ENCODE measurements around the gene PPP2R3C.
A peak's percentile ranks its signal among the peaks of the same experiment; 100 is the strongest.
"Not testable (repeated sequence)": the region's sequence is repeated elsewhere in the genome, so short reads cannot be mapped to it uniquely, and the experiment has no call there.

Gene PPP2R3C

DNA sequence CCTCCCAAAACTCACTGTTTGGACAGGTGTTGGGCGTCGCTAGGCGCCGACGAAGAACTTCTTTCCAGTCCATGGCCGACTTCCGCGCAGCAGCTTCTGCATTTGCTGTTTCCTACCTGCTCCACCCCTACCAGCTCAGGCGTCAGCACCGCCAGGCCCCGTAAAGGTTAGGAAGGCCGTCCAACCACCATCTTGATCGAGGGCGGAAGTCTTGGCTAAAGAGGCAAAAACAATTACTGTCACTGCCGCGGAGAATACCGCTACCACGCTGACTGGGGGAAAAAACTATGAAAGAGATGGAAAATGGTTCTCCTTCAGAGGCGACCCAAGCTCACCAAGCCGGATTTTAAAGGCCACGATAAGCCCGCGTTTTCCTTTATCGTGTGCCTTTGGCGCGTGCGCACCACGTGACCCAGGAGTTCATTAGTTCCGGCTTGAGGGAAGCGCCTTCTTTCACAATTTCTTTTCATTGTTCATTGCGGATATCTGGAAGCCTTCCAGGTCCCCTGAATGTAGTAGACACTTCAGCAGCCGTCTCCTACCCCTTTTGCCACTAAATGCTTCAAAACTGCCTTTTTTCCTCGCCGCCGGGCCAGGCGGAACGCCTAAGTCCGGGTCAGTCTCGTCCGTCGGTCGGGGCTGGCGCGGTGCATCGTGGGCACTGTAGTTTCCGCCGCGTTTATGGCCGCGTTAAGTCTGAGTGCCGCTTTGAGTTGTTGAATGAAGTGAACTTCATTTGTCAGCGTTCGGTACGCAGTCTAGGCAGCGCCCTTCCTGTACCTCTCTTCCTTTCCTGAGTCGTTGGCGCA lies at the start of gene PPP2R3C, which contains the start of gene PRORP:
Gene PPP2R3C, minus strand, starts transcription at position 104 of the 809 bp plus-strand sequence. Its CDS starts 31 bp downstream, at position 73.
Gene PRORP, plus strand, starts transcription at position 666 of the 809 bp plus-strand sequence. CDS start 694 bp downstream, outside the sequence.
- peak; percentile 85 for DNase-seq

DNA sequence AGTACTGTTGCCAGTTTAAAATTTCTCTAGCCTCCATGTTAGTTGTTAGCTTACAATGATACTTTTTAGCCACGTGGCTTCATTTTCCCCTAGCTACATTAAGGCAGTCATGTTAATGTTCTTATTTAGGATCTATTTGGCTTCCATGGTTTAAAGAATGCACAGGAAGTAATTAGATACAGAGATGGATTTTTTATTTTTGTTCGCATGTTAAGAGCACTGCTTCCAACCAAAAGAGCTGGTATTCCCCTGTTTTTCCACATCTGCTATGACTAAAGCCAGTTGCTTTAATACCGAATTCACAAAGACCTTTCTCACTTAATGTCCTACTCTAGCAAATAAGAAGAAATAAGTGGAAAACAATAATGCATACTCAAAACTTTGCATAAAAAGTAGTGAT lies 45.7 kb upstream of the PPP2R3C start:
- no peak for DNase-seq

DNA sequence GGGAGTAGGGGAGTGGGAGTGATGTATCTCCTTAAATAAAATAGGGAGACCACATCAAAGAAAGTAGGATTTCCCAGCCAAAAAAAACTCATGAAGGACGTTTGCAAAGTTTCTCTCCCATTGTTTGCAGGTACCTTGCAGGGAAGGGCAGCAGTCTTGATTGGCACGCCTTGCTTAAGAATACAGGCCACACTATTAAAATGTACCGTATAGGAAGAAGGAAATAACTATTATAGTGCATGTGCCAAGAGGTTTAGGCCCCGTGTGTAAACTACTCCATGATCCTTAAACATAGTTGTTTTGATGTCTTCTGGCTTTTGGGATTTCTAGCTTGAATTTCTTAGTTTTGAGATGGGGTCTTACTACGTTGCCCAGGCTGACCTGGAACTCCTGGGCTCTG lies 43.1 kb upstream of the PPP2R3C start:
- no peak for DNase-seq

DNA sequence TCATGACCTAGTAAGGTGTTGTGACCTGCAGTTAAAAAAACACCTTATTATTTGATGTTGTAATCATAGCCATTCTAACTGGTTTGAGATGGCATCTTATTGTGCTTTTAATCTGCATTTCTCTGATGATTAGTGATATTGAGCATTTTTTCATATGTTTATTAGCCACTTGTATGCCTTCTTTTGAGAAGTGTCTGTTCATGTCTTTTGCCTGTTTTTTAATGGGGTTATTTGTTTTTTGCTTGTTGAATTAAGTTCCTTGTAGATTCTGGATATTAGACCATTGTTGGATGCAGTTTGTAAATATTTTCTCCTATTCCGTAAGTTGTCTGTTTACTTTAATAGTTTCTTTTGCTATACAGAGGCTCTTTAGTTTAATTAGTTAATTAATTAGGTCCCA lies 41.6 kb upstream of the PPP2R3C start:
- DNase-seq: no peak

DNA sequence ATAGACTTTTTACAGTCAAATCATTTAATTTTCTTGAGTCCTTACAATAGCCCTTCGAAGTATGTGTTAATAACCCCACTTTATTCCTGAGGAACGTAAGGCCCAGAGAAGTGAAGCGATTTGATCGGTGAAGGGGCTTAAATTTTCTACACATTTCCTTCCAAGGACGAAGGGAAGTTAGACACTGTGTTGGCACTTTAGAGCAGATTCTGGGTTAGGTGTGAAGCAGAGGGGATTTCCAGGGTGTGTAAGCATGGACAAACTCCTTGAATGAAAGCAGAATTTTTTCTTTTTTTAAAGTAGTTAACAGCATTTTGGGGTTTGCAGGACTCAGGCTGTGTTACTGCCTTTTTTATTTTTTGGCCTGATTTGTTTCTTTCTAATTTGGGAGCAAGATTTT lies 39.4 kb upstream of the PPP2R3C start:
- peak; percentile 13 for DNase-seq

DNA sequence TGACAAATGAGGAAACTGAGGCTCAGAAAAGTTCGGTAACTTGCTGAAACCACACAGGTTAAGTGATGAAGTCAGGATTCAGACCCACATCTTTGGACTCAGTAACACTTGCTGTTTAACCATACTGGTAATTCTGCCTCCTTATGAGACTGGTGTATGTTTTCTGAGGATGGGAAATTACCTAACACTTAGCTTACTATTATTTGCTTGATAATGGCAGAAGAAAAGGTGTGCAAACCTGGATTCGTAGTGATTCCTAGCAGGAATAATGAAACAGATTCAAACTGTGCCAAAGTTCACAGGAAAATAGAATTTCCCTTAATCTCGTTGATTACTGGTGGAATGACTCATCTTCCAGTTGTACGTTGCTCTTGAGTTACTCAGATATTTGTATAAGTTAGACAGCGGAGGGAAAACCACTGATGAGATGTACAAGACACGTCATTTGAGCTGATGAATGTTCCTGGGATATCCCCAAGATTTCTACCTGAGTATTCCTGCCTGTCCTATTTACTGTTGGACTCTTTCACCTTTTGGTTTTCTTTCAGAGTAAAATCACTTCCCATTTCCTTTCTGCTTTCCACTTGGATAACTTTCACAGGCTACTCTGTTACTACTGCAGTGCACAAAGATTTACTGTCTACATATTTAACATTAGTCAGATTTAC lies 38.1 kb upstream of the PPP2R3C start:
- DNase-seq: no peak

DNA sequence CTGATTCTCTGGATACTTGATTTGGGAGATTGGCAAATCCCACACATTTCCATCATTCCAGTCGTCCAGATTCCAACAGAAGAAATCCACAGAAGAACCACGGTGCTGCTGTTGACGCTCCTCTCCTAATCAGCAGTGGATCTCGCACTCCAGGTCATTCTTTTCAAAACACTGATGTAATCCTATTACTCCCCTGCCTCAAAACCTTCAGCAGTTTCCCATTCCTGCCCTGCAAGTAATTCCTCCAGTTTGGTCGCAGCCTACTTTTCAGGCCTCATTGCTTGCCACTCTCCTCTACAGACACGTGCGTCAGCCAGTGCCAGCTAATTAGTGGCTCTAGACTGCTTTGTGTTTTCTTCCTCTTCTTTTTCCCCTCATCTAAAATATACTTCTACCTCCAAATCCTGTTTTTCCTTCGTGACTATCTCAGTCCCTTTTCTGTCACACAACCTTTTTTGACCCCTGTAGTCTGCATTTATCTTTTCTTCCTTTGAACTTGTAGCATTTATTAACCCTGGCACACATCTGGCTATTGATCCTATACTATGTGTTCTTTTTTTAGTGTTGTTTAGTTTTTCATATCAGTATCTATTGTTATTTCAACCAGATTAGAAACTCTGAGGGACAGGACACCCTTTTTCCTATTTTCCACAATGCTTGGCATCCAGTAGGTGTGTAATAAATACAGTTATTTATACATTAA lies 37.3 kb upstream of the PPP2R3C start:
- DNase-seq: no peak

DNA sequence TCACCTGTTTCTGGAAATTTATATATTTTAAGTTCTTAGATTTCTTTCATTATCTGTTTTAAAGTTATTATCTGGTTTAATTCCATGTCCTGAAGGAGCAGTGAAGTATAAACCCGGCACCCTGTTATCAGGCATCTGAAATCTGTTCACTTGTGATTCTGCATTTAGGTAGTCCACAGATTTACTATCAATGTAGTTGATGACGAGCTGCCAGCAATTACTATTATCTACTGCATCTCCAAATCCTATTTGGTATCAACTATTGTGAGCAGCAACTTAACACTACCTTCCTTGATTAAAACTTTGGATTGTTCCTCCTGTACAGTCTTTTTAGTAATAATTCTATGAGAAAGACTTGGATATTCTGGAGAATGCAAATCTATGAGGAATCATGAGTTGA lies 36.7 kb upstream of the PPP2R3C start:
- no peak for DNase-seq

DNA sequence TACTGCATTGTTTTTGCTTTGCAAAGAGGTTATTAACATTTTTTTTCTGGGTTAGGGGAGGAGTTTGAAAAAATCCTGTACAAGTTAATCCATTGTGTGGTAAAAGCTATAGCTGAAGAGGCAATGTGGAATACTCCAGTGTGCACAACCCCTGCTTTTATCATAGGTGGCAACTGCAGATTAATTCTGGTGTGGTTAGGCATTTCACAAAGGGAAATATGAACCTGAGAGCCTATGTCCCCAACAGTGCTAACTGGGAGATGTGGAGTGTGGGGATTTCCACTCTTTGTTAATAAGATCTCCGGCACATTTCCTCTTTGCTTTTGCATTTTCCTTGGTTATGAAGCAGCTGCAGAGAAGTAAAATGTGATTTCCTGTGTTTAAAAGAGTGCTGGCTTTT lies 34.2 kb upstream of the PPP2R3C start:
- DNase-seq: no peak

DNA sequence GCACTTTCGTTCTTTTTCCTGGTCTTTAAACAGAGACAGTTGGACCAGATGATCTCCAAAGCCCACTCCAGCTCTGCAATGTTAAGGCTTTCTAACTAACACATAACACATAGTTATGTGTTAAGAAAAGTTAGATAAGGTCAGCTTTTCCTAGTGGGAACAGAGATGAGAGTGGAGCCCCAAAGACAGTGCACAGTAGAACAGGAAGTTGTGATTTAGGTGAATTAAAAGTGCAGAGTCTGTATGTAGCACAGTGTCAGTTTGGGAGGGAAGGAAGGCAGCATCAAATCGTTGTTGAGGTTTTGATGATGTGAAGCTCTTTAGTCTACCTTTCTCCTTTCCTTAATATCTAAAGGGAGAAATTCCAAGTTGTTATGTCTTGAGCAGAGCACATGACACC lies 32.2 kb upstream of the PPP2R3C start:
- DNase-seq: no peak

DNA sequence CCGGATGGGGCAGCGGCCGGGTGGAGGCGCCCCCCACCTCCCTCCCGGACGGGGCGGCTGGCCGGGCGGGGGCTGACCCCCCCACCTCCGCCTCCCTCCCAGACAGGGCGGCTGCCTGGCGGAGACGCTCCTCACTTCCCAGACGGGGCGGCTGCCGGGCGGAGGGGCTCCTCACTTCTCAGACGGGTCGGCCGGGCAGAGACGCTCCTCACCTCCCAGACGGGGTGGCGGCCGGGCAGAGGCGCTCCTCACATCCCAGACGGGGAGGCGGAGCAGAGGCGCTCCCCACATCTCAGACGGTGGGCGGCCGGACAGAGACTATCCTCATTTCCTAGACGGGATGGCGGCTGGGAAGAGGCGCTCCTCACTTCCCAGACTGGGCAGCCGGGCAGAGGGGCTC lies 30.7 kb upstream of the PPP2R3C start:
- DNase-seq: not testable (repeated sequence)

DNA sequence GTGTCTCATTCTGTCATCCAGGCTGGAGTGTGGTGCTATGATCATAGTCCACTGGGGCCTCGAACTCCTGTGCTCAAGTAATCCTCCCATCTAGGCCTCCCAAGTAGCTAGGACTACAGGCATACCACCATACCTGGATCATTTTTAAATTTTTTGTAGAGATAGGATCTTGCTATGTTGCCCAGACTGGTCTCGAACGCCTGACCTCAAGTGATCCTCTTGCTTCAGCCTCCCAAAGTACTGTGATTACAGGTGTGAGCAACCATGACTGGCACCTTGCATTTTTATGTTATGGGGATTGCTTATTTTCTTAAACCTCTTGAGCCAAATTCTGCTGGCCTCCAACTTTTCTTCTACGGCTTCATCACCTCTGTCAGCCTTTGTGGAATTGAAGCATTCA lies 27.4 kb upstream of the PPP2R3C start:
- no peak for DNase-seq

DNA sequence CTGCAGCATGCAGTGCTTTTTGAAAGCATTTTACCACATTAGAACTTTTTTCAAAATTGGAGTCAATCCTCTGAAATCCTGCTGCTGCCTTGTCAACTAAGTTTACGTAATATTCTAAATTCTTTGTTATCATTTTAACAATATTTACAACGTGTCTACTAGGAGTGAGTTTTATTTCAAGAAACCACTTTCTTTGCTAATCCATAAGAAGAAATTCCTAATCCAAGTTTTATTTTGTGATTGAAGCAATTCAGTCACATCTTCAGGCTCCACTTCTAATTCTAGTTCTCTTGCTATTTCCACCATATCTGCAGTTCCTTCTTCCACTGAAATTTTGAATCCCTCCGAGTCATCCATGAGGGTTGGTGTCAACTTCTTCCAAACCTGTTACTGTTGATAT lies 25.9 kb upstream of the PPP2R3C start:
- no peak for DNase-seq

DNA sequence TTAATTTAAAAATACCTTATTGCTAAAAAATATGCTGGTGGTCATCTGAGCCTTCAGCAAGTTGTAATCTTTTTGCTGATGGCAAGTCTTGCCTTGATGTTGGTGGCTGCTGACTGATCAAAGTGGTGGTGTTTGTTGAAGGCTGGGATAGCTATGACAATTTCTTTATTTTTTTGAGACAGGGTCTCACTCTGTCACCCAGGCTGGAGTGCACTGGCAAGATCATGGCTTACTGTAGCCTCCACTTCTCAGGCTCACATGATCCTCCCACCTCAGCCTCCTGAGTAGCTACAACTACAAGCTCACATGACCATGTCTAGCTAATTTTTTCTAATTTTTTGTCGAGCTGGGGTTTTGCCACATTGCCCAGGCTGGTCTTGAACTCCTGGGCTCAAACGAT lies 25.4 kb upstream of the PPP2R3C start:
- no peak for DNase-seq

DNA sequence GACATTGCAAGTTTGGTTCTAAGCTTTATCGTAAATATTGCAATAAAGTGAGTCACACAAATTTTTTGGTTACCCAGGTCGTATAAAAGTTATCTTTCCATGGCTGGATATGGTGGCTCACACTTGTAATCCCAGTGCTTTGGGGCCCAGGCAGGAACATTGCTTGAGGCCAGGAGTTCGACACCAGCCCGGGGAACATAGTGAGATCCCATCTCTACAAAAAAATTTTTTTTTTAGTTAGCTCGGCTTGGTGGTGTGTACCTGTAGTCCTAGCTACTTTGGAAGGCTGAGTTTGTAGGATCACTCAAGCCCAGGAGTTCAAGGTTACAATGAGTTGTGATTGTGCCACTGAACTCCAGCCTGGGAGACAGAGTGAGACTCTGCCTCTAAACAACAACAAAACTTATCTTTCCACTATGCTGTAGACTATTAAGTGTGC lies 24.9 kb upstream of the PPP2R3C start:
- no peak for DNase-seq

DNA sequence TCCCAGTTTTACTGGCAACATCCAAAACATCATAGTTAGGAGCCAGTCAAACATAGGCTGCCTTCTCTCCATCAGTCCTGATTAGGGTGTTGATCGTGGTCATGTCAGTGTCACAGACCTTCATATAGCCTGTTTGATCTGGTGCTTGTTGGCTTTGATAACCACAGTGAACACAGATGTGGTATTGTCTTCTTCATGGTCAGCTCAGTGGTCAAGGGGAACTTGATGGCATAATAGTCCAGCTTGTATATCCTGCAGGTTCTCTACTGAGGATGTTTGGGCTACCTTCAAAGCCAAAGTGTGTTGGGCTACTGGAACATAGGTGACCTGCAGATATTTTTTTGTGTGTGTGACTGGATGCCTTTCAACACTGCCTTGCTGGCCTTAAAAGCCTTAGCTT lies 22.2 kb upstream of the PPP2R3C start:
- no peak for DNase-seq

DNA sequence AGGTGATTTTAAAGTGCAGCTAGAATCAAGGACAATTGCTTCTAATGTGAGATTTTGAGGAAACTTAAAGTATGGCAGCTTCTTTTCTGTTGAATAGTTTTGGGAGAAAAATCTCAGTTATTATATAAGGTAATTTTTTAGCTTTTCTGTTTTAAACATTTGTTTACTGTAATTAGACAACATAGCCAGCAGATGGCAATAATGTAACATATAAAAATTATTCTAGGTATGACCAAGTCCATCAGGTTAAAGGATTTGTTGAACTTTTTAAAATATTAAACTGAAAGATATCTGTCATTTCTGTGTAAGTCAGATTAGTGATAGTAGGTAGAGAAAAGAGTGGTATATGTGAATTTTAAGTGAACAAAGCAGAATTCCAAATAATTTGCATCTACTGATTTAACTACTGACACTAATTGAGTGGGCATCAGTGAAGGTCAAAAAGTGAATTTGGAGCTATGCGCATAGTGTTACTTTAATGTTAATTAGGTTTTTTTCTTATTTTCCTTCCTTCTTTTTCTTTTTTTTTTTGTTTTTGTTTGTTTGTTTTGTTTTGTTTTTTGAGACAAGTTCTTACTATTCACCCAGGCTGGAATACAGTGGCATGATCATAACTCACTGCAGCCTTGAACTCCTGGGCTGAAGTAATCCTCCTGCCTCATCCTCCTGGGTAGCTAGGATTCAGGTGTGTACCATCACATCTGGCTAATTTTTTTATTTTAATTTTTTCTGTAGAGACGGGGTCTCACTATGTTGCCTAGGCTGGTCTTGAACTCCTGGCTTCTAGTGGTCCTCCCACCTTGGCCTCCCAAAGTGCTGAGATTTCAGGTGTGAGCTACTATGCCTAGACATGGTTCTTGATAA lies 19.2 kb upstream of the PPP2R3C start:
- no peak for DNase-seq

DNA sequence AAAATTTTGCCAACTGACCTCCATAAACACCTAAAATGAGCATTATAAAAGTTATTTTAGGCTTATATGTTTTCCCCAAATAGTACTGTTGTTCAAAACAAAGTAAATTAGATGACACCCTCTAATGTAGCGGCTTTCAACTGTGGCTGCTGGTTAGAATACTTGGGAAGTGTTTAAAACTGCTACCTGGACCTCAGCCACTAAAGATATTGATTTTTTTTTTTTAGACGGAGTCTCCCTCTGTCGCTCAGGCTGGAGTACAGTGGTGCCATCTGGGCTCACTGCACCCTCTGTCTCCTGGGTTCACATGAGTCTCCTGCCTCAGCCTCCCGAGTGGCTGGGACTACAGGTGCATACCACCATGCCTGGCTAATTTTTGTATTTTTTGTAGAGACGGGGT lies 16.8 kb upstream of the PPP2R3C start:
- no peak for DNase-seq

DNA sequence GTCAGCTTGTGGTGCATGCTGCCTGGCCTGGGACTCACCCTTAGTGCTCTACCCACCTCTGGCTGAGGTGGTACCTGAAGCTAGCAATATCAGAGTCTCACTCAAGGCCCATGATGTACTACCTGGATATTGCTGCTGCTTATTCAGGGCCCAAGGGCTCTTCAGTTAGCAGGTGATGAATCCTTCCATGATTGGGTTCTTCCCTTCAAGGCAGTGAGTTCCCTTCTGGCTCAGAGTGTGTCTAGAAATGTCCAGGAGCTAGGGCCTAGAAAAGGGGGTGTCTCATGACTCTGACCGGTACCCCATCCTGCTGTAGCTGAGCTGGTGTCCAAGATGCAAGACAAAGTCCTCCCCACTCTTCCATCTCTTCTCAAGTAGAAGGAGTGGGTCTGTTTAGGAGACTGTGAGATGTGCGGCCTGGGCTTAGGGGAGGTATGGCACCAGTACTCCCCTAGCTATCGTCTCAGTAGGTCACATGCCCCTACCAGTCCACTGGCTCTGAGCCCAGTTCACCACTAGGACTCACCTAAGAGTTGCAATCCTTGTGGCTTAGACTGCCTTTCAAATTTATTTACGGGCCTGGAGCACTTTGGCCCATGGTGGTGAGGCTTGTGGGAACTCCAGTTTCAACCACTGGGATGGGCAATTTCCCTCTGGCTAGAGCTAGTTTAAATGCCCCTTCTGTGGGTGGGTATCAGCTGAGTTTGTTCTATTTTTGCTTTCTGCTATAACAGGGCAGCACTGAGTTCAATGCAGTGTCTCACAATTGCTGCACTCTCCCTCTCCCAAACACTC lies 12.7 kb upstream of the PPP2R3C start:
- no peak for DNase-seq

DNA sequence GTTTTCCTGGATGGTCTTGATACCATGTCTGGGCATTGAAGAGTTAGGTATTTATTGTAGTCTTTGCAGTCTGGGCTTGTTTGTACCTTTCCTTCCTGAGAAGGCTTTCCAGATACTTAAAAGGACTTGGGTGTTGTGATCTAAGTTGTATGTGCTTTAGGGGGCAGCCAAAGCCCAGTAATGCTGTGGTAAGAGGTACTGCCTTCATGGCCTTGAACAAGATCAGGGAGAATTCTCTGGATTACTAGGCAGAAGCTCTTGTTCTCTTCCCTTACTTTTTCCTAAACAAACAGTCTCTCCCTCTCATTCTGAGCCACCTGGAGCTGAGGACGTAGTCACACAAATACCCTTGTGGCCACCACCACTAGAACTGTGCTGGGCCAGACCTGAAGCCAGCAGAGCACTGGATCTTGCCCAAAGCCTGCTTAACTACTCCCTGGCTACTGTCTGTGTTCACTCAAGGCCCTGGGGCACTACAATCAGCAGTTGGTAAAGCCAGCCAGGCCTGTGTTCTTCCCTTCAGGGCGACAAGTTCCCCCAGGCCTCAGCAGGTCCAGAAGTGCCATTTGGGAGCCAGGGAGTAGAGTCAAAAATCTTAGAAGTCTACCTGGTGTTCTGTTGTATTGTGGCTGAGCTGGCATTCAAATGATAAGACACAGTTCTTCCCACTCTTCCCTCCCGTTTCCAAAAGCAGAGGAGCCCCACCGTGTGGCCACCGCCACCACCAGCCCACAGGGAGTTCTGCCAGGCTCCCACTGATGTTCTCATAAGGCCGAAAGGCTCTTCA lies 11.9 kb upstream of the PPP2R3C start:
- no peak for DNase-seq

DNA sequence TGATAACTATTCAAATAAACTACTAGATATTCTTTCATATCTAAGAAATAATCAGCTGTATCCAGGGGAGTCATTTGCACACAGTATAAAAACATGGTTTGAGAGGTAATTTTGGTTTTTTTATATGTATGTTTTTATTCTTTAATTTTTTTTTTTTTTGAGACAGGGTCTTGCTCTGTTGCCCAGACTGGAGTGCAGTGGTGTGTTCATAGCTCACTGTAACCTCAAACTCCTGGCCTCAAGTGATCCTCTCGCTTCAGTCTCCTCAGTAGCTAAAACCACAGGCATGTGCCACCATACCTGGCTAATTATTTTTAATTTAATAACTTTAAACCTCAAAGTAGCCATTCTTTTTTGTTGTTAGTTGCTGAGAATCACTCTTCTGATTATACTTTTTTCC lies 2.3 kb upstream of the PPP2R3C start:
- no peak for DNase-seq

Measured in activated gamma-delta T cell treated with Interleukin-2 at 50 U/mL for 16 hours (primary cell).